H9 (cell line): ENCODE data around the gene MAEA. TPM values are rescaled to one million over a fixed set of nuclear protein-coding genes. Genes with fewer than 3 reads are reported as not detected.
A peak's percentile ranks its signal among the peaks of the same experiment; 100 is the strongest.

ENCODE experiments used
- DNase-seq: peaks from one replicate; pipeline ENCODE4 v3.0.0-alpha.2; 2017
- H2AFZ ChIP-seq: one replicate; pipeline ENCODE4 v1.6.1; 2013; ENCODE audit warnings: mild to moderate bottlenecking, low read length, control low read depth, moderate library complexity
- H2AK5ac ChIP-seq: 2 replicates; pipeline ENCODE4 v1.6.1; 2013; ENCODE audit warnings: low read length, control low read depth, mixed read lengths; ENCODE audit not compliant: insufficient read length
- H2BK120ac ChIP-seq: one replicate; pipeline ENCODE4 v1.6.1; 2013; ENCODE audit warnings: low read depth, mild to moderate bottlenecking, low read length, control low read depth, inconsistent platforms; ENCODE audit not compliant: poor library complexity, severe bottlenecking
- H2BK12ac ChIP-seq: 2 replicates; pipeline ENCODE4 v1.6.1; 2013; ENCODE audit warnings: low read length, control low read depth, mixed read lengths, low read depth; ENCODE audit not compliant: insufficient read length
- H2BK15ac ChIP-seq: 2 replicates; pipeline ENCODE4 v1.6.1; 2013; ENCODE audit warnings: low read depth, low read length, control low read depth
- H2BK20ac ChIP-seq: one replicate; pipeline ENCODE4 v1.6.1; 2013; ENCODE audit warnings: low read depth, mild to moderate bottlenecking, low read length, control low read depth, inconsistent platforms; ENCODE audit not compliant: poor library complexity, severe bottlenecking
- H2BK5ac ChIP-seq: 2 replicates; pipeline ENCODE4 v1.6.1; 2013; ENCODE audit warnings: low read length, control low read depth, mixed read lengths; ENCODE audit not compliant: insufficient read length
- H3K14ac ChIP-seq: 2 replicates; pipeline ENCODE4 v1.6.1; 2013; ENCODE audit warnings: low read length, control low read depth; ENCODE audit not compliant: insufficient read depth
- H3K18ac ChIP-seq: 2 replicates; pipeline ENCODE4 v1.6.1; 2013; ENCODE audit warnings: low read depth, mild to moderate bottlenecking, mixed read lengths, low read length, control low read depth; ENCODE audit not compliant: insufficient read length
- H3K23ac ChIP-seq: 2 replicates; pipeline ENCODE4 v1.6.1; 2013; ENCODE audit warnings: low read length, control low read depth, mixed read lengths, low read depth; ENCODE audit not compliant: insufficient read length
- H3K23me2 ChIP-seq: 2 replicates; pipeline ENCODE4 v1.6.1; 2013; ENCODE audit warnings: low read depth, mild to moderate bottlenecking, mixed read lengths, low read length, control low read depth; ENCODE audit not compliant: insufficient read length, poor library complexity, severe bottlenecking
- H3K27ac ChIP-seq: 2 replicates; pipeline ENCODE4 v1.5.1; 2013; ENCODE audit warnings: low read length, control low read depth, mixed read lengths, low read depth; ENCODE audit not compliant: insufficient read length
- H3K27me3 ChIP-seq: 2 replicates; pipeline ENCODE4 v1.6.1; 2013; ENCODE audit warnings: low read length, control low read depth, inconsistent platforms; ENCODE audit not compliant: insufficient read depth
- H3K4ac ChIP-seq: 2 replicates; pipeline ENCODE4 v1.6.1; 2013; ENCODE audit warnings: low read depth, mild to moderate bottlenecking, control low read depth, inconsistent platforms, low read length, moderate library complexity
- H3K4me1 ChIP-seq: 2 replicates; pipeline ENCODE4 v1.6.1; 2013; ENCODE audit warnings: low read length, control low read depth, inconsistent platforms; ENCODE audit not compliant: insufficient read depth
- H3K4me2 ChIP-seq: 2 replicates; pipeline ENCODE4 v1.6.1; 2013; ENCODE audit warnings: low read length, control low read depth, mixed read lengths; ENCODE audit not compliant: insufficient read length, insufficient read depth
- H3K56ac ChIP-seq: 2 replicates; pipeline ENCODE4 v1.6.1; 2013; ENCODE audit warnings: low read depth, mild to moderate bottlenecking, mixed read lengths, low read length, control low read depth; ENCODE audit not compliant: insufficient read length
- H3K79me1 ChIP-seq: 2 replicates; pipeline ENCODE4 v1.6.1; 2013; ENCODE audit warnings: low read depth, mild to moderate bottlenecking, moderate library complexity, low read length, control low read depth, inconsistent platforms; ENCODE audit not compliant: insufficient read depth, poor library complexity, severe bottlenecking
- H3K79me2 ChIP-seq: 2 replicates; pipeline ENCODE4 v1.6.1; 2013; ENCODE audit warnings: low read length, control low read depth, inconsistent platforms; ENCODE audit not compliant: insufficient read depth
- H3K9ac ChIP-seq: 2 replicates; pipeline ENCODE4 v1.6.1; 2013; ENCODE audit warnings: low read length, control low read depth, mixed read lengths; ENCODE audit not compliant: insufficient read length; ENCODE audit errors: extremely low read depth
- H3K9me3 ChIP-seq: one replicate; pipeline ENCODE4 v1.6.1; 2013; ENCODE audit warnings: low read depth, low read length, inconsistent platforms; ENCODE audit not compliant: control insufficient read depth
- H3T11ph ChIP-seq: one replicate; pipeline ENCODE4 v1.6.1; 2013; ENCODE audit warnings: mild to moderate bottlenecking, low read length, control low read depth, inconsistent platforms
- H4K20me1 ChIP-seq: one replicate; pipeline ENCODE4 v1.6.1; 2013; ENCODE audit not compliant: control insufficient read depth, insufficient read length, insufficient read depth
- H4K5ac ChIP-seq: 2 replicates; pipeline ENCODE4 v1.6.1; 2013; ENCODE audit warnings: low read depth, mild to moderate bottlenecking, mixed read lengths, low read length, control low read depth; ENCODE audit not compliant: insufficient read length
- H4K8ac ChIP-seq: replicated peaks from 2 replicates; pipeline ENCODE4 v1.6.1; 2013; ENCODE audit warnings: low read length, control low read depth, mixed read lengths, low read depth; ENCODE audit not compliant: insufficient read length
- H4K91ac ChIP-seq: 2 replicates; pipeline ENCODE4 v1.6.1; 2013; ENCODE audit warnings: low read depth, mild to moderate bottlenecking, moderate library complexity, mixed read lengths, low read length, control low read depth; ENCODE audit not compliant: insufficient read length
- H3K27ac Mint-ChIP-seq, 3 experiments: 2 replicates in 2 of 3; 3 replicates in 1 of 3; pipeline ENCODE4 v1.8.0; 2020 to 2021; ENCODE audit warnings: mixed read lengths in 3 of 3, mild to moderate bottlenecking in 1 of 3, moderate library complexity in 1 of 3
- H3K27me3 Mint-ChIP-seq: 2 replicates; pipeline ENCODE4 v1.8.0; 2021; ENCODE audit warnings: low read depth, mild to moderate bottlenecking, moderate library complexity, mixed read lengths
- H3K36me3 Mint-ChIP-seq, 3 experiments: 2 replicates in 2 of 3; 3 replicates in 1 of 3; pipeline ENCODE4 v1.8.0; 2020 to 2021; ENCODE audit warnings: low read depth in 3 of 3, mixed read lengths in 3 of 3; ENCODE audit not compliant: insufficient read depth in 1 of 3
- H3K4me1 Mint-ChIP-seq, 2 experiments: 2 replicates each; pipeline ENCODE4 v1.8.0; 2020; ENCODE audit warnings: mixed read lengths in 2 of 2
- H3K4me3 Mint-ChIP-seq, 2 experiments: 2 replicates in 1 of 2; 3 replicates in 1 of 2; pipeline ENCODE4 v1.8.0; 2020 to 2021; ENCODE audit warnings: mild to moderate bottlenecking in 2 of 2, mixed read lengths in 2 of 2, moderate library complexity in 1 of 2
- H3K9me3 Mint-ChIP-seq, 2 experiments: 2 replicates in 1 of 2; 3 replicates in 1 of 2; pipeline ENCODE4 v1.8.0; 2020; ENCODE audit warnings: mild to moderate bottlenecking in 2 of 2, mixed read lengths in 2 of 2, moderate library complexity in 1 of 2
- CTCF ChIP-seq: fragments of 200-600 bp; sonication (generic); conservative IDR thresholded peaks from 3 replicates; pipeline ENCODE4 v1.8.0; 2021; ENCODE audit warnings: antibody characterized with exemption, mild to moderate bottlenecking
- WGBS: extraction: QIAGEN DNeasy Blood & Tissue Kit; methylation state at CpG from one replicate; pipeline ENCODE4 v1.1.7; 2013; ENCODE audit warnings: missing lambda C conversion rate, low lambda C conversion rate, mixed read lengths; ENCODE audit not compliant: insufficient read length; ENCODE audit errors: extremely low coverage; 5-methylcytosine and 5-hydroxymethylcytosine counted together
- total RNA-seq: library from RNA; stranded (reverse); gene quantifications from 2 replicates; pipeline ENCODE4 v1.2.1, GENCODE V29; 2021

The MAEA gene
- total RNA-seq, 1 experiment from 2014 or later: 85.6 TPM

- Histone ChIP-seq H3K4ac (no peak overlapping the region), H3K23me2 (peaks cover 11% of the 10 kb centered on the region), H3K4me1 (no peaks in the 10 kb centered on the region; the same call in 1 of the 2 replicates), H3K18ac (no peak overlapping the region), H2AK5ac (no peak overlapping the region), H2BK20ac (no peak overlapping the region), H3K27ac (no peak overlapping the region), H2BK5ac (no peak overlapping the region), H3K9ac (no peak overlapping the region), H4K20me1 (no peaks in the 10 kb centered on the region), H3K23ac (no peak overlapping the region), H4K5ac (no peak overlapping the region), H3K79me2 (no peaks in the 10 kb centered on the region), H2BK120ac (no peak overlapping the region), H2AFZ (no peak overlapping the region), H3K27me3 (no peaks in the 10 kb centered on the region), H3T11ph (no peak overlapping the region), H2BK15ac (no peak overlapping the region), H3K56ac (no peak overlapping the region), H4K91ac (no peak overlapping the region), H4K8ac (no peak overlapping the region), H2BK12ac (no peak overlapping the region), H3K9me3 (no peaks in the 10 kb centered on the region), H3K14ac (no peak overlapping the region), H3K79me1 (no peaks in the 10 kb centered on the region), H3K4me2 (peak overlapping the region; percentile 91)
- no peak for DNase-seq
- H3K36me3 Mint-ChIP-seq: peaks cover 13 to 35% (median 30%) of the 10 kb centered on the region in 3 experiments
- TF ChIP-seq CTCF: no peak
- H3K9me3 Mint-ChIP-seq: peaks cover 0 to 4% of the 10 kb centered on the region in 2 experiments; a peak in 1 of 5 replicates
- peaks cover 24 to 28% of the 10 kb centered on the region in 2 experiments for H3K4me1 Mint-ChIP-seq
- H3K27me3 Mint-ChIP-seq: no peaks in the 10 kb centered on the region; the same call in 1 of the 2 replicates
- WGBS: no CpG with 5 or more reads among the region's 12 CpGs
- H3K4me3 Mint-ChIP-seq: peak overlapping the region; percentile 81 to 90
- H3K27ac Mint-ChIP-seq: peak overlapping the region in 1 of 3 experiments; percentile 96; a peak in 2 of 7 replicates
Observed at GRCh38 chr4:1348014-1348513, 58.4 kb downstream of the MAEA start.
